GM12801 (cell line): ENCODE data around the gene ISOC2.

Source experiments
- TF ChIP-seq, protein P1 (sequence below): IDR thresholded peaks from one replicate; pipeline ENCODE4 v1.5.1; 2011; ENCODE audit warnings: control low read depth; ENCODE audit not compliant: insufficient read length; ENCODE audit errors: extremely low read depth

ISOC2 gene

DNA sequence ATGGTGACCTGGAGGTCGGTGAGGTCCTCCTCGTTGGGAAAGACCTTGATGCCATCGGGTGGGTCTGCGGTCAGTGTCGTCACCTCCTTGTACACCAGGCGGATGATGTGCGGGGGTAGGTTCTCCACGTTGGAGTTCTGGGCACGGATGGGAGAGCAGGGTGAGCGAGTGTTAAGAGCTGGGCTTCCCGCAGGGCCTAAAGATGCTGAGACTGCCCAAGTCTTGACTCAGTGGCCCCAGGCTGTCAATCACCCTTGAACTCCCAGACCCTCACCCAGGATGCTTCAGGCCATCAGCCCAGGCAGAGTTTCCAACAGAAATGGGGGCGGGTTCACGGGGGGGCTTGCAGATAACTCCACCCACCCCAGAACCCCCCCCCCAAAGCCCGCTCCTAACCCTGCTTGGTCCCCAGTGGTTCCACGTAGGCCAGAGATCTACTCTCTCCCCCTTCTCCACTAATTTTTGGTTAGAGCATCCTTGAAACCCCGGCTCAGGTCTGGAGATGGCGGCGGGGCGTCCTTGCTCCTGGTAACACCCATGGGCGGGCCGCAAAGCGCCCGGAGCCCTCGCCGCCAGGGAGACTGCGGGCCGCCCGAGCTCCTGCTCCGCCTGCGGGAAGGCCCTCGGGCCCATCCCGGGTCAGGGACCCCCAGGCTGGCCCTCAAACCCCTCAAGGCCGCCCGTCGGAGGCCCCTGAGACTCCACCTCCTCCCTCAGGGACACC is 54.5 kb downstream of the ISOC2 start:
- TF ChIP-seq, protein P1, sequence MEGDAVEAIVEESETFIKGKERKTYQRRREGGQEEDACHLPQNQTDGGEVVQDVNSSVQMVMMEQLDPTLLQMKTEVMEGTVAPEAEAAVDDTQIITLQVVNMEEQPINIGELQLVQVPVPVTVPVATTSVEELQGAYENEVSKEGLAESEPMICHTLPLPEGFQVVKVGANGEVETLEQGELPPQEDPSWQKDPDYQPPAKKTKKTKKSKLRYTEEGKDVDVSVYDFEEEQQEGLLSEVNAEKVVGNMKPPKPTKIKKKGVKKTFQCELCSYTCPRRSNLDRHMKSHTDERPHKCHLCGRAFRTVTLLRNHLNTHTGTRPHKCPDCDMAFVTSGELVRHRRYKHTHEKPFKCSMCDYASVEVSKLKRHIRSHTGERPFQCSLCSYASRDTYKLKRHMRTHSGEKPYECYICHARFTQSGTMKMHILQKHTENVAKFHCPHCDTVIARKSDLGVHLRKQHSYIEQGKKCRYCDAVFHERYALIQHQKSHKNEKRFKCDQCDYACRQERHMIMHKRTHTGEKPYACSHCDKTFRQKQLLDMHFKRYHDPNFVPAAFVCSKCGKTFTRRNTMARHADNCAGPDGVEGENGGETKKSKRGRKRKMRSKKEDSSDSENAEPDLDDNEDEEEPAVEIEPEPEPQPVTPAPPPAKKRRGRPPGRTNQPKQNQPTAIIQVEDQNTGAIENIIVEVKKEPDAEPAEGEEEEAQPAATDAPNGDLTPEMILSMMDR: no peak

- TF ChIP-seq, protein P1: no peak
These were observed 55.2 kb downstream of the ISOC2 start for GRCh38 chr19:55406091-55406825.

DNA sequence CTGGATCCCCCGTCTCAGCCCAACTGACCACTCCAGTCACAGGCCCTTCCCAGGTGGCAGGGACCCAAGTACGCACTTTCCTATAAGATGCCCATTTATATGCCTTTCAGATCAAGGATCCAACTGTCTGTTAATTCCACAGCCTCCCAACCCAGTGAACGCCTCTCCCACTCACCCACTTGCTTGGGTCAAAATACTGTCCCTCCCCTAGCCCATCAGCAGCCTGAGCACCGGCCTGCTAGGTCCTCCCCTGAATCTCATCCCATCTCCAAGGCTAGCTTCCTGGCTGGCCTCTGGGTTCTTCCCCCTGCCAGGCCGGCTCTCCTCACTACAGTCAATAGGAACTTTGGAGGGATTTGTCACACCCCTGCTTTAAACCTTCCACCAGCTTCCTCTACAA is 55.8 kb downstream of the ISOC2 start:
- TF ChIP-seq, protein P1: no peak
